ENCODE results near the gene GRK1. TPM values are rescaled to one million over a fixed set of nuclear protein-coding genes. Genes with fewer than 3 reads are reported as not detected.

Gene GRK1
- total RNA-seq, 1 donor from 2014 or later = 1.2 TPM

GRCh38 chr13:113629866-113630265 lies 37.2 kb upstream of the GRK1 start:
- TF ChIP-seq CTCF (IDR thresholded peaks at IDR 0.05; ENCODE audit: partially characterized antibody, unreplicated experiment) = no peak

DNA sequence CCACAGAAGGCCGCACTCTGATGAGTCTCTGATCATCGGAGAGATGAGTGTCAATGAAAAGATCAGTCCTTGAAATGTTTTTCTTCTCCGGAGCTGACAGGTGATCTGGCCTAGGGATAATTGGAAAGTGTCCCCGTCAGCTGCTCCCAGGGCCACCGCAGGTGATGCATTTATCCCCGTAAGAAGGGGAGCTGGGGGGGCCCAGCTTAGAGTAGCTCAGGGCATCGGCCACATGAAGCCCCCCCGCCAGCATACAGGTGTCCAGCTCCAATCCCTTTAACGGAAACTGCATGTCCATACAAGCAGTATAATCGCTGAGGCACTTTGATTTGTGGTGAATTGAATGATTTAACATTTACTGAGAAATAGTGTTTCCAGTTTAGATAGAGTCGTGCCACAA lies 36.7 kb upstream of the GRK1 start:
- H3K4me3 Mint-ChIP-seq (ENCODE audit: unreplicated experiment) = no peak overlapping the region
- DNase-seq = peak; percentile 7
- H3K4me1 Mint-ChIP-seq (ENCODE audit: low read depth, unreplicated experiment) = peaks cover 47% of the 10 kb centered on the region
- peaks cover 24% of the 10 kb centered on the region for H3K36me3 Mint-ChIP-seq (ENCODE audit: unreplicated experiment)
- peaks cover 29% of the 10 kb centered on the region for H3K9me3 Mint-ChIP-seq (ENCODE audit: unreplicated experiment)
- H3K27ac Mint-ChIP-seq (ENCODE audit: unreplicated experiment) = no peak overlapping the region
- H3K27me3 Mint-ChIP-seq (ENCODE audit: unreplicated experiment) = peaks cover 17% of the 10 kb centered on the region
- TF ChIP-seq CTCF (IDR thresholded peaks at IDR 0.05; ENCODE audit: partially characterized antibody, unreplicated experiment) = no peak

More at GRCh38 chr13:113629866-113630265, 37.2 kb upstream of the GRK1 start:
- Mint-ChIP-seq H3K4me1 (ENCODE audit: low read depth, unreplicated experiment) (peaks cover 47% of the 10 kb centered on the region), H3K36me3 (ENCODE audit: unreplicated experiment) (peaks cover 27% of the 10 kb centered on the region), H3K27ac (ENCODE audit: unreplicated experiment) (no peak overlapping the region), H3K27me3 (ENCODE audit: unreplicated experiment) (peaks cover 17% of the 10 kb centered on the region), H3K4me3 (ENCODE audit: unreplicated experiment) (peak overlapping the region; percentile 23), H3K9me3 (ENCODE audit: unreplicated experiment) (peaks cover 29% of the 10 kb centered on the region)
- DNase-seq = peak; percentile 8

GRCh38 chr13:113630804-113631203 lies 36.2 kb upstream of the GRK1 start:
- H3K4me1 Mint-ChIP-seq (ENCODE audit: low read depth, unreplicated experiment) = peaks cover 47% of the 10 kb centered on the region
- H3K27me3 Mint-ChIP-seq (ENCODE audit: unreplicated experiment) = peaks cover 17% of the 10 kb centered on the region
- H3K36me3 Mint-ChIP-seq (ENCODE audit: unreplicated experiment) = peaks cover 24% of the 10 kb centered on the region
- TF ChIP-seq CTCF (IDR thresholded peaks at IDR 0.05; ENCODE audit: partially characterized antibody, unreplicated experiment) = no peak
- H3K9me3 Mint-ChIP-seq (ENCODE audit: unreplicated experiment) = peaks cover 27% of the 10 kb centered on the region
- H3K27ac Mint-ChIP-seq (ENCODE audit: unreplicated experiment) = no peak overlapping the region
- no peak overlapping the region for H3K4me3 Mint-ChIP-seq (ENCODE audit: unreplicated experiment)
- peak; percentile 12 for DNase-seq

DNA sequence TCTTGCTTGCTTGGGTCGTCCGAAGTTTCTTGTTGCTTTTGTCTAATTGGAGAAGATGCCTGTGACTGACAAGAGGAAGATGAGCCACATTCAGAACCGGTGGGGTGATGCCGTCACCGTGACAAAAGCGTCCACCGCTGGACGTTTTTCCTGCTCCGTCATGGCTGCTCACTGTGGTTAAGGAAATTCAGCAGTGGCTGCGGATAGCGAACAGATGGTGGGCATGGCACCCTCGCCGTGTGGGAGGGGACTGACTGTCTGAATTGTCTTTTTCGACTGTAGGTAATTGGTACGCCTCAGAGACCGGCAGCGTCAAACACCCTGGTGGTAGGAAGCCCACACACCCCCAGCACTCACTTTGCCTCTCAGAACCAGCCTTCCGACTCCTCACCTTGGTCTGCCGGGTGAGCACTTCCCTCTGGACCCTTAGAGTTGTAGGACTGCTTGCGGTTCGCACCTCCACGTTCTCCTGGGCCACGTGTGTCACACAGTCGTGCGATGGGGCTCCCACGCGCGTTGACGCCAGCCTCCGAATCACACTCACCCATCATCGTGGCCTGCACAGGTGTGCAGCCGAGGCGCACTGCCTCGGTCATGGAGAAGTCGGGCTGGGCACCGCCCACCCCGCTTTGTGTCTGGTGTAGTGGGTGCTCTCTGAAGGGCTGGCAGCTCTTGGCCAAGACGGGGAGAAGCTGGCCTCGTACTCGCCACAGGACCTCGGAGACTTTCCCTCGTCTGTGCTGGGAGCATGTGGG lies 35.5 kb upstream of the GRK1 start:
- Mint-ChIP-seq H3K4me3 (ENCODE audit: unreplicated experiment) (no peak overlapping the region), H3K27ac (ENCODE audit: unreplicated experiment) (no peak overlapping the region), H3K4me1 (ENCODE audit: low read depth, unreplicated experiment) (peaks cover 43% of the 10 kb centered on the region), H3K36me3 (ENCODE audit: unreplicated experiment) (peaks cover 24% of the 10 kb centered on the region), H3K27me3 (ENCODE audit: unreplicated experiment) (peaks cover 12% of the 10 kb centered on the region), H3K9me3 (ENCODE audit: unreplicated experiment) (peaks cover 25% of the 10 kb centered on the region)
- peak; percentile 12 for DNase-seq
- no peak for TF ChIP-seq CTCF (IDR thresholded peaks at IDR 0.05; ENCODE audit: partially characterized antibody, unreplicated experiment)

Data from glutamatergic neuron (in vitro differentiated cells).